ENCODE data around the gene TPM3.
"Not testable (repeated sequence)": the region's sequence is repeated elsewhere in the genome, so short reads cannot be mapped to it uniquely, and the experiment has no call there.

Gene TPM3

DNA sequence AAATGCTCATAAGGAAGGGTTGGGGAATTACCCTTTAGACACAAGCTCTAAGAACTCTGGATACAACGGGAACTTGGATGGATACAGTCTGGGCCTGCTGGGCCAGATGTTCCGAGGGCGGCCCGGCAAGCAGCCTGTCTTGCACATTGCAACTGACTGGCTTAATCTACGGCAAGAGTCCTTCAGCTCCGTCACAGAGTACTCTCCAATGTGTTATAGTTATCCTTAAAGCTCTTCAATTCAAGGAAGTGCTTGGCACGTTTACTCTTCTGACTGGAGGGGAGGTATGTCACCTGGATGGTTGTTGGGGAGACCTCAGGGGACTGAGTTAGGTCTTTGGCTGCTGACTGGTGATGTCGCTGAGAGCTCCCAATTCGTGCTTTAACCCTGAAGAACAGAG, 15.4 kb upstream of the TPM3 start:
- no peak for DNase-seq (ENCODE audit: extremely low read depth in 1 of 2, low read depth in 1 of 2)

DNA sequence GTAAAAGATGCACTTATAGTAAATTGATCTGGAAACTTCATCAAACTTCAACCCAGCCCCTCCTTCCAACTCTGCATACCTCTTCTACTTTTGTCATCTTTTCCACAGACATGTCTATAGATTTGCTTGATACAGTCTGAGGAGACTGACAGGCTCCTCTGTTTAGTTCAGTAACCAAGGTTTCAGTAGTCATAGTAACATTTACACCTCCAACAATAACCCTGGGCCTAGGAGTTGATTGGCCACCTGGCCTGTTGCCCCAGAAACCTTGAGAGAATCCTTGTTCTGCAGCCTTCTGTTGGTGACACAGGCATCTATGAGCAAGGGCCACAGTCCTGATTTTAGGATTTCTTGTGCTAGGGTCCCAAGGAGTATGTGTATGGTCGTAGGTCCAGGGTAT, 14.3 kb upstream of the TPM3 start, which contains the start of gene CFAP141:
TSS of gene CFAP141 (minus strand) at position 138 of the 400 bp plus-strand sequence. CDS start at position 112, 26 bp downstream.
- no peak for DNase-seq (ENCODE audit: extremely low read depth in 1 of 2, low read depth in 1 of 2)

DNA sequence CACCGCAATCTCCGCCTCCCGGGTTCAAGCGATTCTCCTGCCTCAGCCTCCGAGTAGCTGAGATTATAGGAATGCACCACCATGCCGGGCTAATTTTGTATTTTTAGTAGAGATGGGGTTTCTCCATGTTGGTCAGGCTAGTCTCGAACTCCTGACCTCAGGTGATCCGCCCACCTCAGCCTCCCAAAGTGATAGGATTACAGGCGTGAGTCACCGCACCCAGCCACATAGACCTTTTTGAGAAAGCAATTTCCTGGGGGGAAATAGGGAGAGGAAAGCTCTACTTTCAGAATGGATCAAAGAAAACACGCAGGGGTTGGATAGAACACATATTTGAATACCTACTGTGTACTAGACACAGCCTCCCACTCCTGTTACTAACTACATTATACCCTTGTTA, 13.9 kb upstream of the TPM3 start:
- not testable (repeated sequence) for DNase-seq (ENCODE audit: extremely low read depth in 1 of 2, low read depth in 1 of 2)

DNA sequence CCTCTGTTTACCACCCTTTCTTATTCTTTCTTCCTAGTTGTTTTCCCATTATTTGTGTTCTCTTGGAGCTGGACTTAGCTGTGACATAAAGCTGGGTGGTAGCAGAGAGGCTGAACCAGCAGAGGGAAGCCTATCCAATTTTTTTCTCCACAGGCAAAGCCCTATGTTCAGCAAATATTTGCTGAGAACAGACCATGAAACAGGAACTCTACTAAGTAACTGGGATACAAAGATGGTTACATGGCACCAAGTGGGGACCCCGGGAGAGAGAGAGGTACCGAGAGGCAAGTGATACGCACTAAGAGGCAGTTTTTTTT, 7.6 kb upstream of the TPM3 start:
- DNase-seq (ENCODE audit: extremely low read depth in 1 of 2, low read depth in 1 of 2): no peak

DNA sequence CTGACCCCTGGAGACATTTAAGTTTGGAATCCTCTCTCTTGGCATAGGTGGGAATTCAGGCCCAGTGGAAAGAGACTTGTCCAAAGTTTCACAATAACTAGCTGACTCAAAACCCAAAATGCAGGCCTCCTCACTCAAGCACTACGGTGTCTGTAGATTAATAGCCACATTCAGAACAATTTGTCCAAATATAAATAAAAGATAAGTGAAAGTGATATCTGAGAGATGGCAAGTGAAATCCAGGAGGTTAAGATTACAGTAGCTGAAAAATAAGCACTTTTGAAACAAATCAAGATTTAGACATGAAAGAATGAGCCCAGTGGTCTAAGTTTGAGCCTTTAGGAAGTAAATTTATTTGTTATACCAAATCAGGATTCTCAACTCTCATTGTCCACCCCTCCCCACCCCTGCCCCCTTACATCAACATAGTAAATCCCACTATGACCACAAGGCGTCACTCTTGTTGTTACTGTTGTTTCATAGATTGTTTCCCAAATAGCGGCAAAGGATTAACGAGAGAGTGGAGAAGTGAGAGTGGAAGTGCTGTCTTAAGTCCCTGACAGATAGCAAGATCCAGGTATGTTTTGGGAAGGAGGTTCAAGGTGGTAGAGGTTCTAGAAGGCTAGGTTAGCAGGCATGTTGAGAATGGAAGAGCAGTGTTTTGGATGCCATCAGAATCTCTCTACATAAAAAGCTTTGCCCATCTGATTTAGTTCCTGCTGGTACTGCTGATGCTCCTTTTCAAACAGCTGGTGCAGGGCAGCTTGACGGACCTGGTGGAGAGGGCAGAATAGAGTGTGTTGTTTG, 7.1 kb upstream of the TPM3 start:
- DNase-seq (ENCODE audit: extremely low read depth in 1 of 2, low read depth in 1 of 2): no peak

DNA sequence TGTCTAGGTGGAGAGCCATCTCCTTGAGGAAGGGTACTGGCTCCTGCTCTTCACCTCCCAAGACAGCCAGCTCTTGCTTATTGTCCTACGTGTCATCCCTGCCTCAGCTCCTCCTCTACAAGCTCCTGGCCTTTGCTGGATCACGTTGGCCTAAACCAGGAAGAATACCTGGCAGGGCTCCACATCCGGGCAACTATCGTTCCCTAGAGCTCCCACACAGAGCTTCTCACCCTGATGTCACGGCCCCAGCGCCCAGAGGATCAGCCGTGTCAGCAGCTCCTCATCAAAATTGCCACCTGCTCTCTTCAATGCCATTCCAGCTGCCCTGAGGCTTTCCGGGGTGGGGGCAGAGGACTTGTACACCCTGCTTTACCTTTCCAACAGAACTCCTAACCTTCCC, 1.9 kb upstream of the TPM3 start:
- no peak for DNase-seq (ENCODE audit: extremely low read depth in 1 of 2, low read depth in 1 of 2)

DNA sequence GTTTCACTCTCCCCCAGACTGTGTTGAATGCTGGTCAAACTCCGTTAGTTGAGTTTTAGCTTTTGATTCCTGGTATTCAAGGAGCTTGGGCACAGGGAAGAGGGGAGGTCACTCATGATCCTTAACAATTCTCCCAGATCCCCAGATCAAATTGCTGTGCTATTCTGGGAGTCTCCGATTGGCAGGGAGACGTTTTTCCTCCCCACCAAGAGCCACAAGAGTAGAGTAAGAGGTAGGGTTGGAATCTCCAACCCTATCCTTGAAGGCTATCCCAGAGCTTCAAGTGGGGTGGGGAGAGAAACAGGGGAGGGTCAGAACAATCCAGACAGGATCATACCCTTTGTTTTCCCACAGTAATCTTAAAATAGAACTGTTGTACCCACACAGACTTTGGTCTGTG, 576 bp upstream of the TPM3 start:
- DNase-seq (ENCODE audit: extremely low read depth in 1 of 2, low read depth in 1 of 2): no peak

DNA sequence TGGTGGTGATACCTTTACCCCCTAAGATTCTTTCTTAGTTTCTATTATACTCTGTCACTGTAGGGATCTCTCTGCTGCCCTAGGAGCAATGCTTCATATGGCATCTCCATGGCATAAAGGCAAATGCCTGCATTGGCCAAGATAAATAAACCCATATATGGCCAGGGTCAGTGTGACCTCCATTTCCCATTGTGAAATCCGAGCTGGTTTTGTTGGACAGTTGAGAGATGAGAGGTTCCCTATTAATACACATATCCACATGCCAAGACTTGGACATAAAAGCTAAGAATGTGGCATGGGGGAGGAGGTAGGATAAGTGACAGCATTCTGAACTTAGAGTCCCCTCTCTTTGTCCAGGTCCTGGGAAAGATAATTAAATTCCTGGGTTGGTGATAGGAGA, 1.4 kb downstream of the TPM3 start:
- DNase-seq (ENCODE audit: extremely low read depth in 1 of 2, low read depth in 1 of 2): no peak

DNA sequence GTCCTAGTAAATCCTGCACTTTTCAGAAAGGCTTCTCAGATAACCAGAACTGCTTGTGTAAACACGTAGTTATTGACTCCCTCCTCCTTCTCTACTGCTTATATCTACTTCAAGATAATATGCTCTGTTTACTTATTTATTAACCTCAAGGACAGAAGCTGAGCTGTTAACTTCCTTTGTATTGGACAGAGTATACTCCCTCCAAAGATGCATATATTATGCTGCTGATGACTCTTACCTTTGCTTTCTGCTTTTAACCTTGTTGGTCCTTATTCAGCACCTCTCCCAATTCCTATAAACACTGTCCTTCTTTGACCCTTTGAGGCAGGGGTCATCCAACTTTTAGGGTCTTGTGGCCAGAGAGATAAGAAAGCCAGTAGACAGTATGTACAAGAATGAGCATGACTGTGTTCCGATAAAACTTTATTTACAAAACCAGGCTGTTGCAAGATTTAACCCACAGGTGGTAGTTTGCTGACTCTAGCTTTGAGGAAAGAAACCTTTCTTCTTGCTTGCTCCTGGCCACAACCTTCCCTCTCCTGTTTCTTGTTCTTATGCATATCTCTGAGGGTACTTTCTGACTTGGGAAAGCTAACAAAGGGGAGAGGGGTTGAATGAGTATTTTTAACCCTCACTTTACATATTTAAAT, 4.9 kb downstream of the TPM3 start:
- DNase-seq (ENCODE audit: extremely low read depth in 1 of 2, low read depth in 1 of 2): no peak

DNA sequence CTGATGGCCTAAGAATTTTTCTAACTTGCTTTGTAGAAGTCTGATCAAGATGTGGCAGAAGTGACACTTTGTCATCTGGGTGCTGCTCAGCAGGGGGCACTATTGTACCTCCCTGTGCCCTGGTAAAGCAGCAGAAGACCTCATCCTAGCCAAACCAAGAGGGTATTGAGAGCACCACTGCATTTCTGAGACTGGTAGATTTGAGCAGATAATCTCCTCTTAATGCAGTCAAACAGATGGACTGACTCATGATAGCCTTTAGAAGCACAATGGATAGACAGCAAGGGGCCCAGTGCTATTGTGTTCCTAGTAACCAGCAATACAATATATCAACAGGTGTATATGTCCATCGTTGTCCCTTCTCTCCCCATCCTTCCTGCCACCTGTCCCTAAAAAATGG, 5.7 kb downstream of the TPM3 start:
- DNase-seq (ENCODE audit: extremely low read depth in 1 of 2, low read depth in 1 of 2): peak in 1 of 2 donors; percentile 59

DNA sequence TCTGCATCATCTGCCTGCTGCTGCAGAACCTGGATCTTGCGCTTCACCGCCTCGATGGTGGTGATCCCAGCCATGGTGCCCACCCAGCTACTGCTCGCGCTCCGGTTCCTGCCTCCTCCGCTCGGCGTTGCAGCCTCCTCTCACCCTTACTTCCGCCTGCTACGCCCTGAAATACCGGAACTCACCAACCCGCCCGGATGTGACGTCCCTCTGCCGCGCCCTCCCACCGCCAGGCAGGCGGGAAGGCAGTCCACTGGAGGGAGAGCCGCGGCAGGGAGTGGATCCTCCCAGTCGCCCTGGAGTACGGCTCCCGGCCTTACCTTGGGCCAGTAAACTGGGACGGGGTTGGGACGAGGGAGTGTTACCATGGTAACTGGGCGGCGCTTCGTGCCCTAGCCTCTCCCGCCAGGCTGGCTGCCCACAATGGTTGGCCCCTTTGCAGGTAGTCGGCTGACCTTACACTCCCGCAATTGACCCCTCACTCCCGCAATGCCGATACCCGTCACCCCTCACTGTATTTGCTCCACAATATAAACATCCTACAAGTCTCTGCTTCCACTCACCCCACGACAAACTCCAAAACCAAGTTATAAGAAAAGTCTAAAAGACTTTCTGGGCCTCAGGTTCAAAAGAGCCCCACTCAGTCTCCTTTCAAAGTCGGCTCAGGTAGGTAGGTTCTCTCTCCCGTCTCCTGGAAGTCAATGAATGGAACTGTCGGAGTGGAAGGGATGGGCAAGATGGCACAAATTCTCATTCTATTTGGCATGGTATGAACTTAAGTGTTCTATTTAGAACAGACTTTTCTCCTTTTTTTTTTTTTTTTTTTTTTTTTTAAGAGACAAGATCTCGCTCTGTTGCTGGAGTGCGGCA, 8.6 kb downstream of the TPM3 start:
- peak; percentile 93 to 94 for DNase-seq (ENCODE audit: extremely low read depth in 1 of 2, low read depth in 1 of 2)

DNA sequence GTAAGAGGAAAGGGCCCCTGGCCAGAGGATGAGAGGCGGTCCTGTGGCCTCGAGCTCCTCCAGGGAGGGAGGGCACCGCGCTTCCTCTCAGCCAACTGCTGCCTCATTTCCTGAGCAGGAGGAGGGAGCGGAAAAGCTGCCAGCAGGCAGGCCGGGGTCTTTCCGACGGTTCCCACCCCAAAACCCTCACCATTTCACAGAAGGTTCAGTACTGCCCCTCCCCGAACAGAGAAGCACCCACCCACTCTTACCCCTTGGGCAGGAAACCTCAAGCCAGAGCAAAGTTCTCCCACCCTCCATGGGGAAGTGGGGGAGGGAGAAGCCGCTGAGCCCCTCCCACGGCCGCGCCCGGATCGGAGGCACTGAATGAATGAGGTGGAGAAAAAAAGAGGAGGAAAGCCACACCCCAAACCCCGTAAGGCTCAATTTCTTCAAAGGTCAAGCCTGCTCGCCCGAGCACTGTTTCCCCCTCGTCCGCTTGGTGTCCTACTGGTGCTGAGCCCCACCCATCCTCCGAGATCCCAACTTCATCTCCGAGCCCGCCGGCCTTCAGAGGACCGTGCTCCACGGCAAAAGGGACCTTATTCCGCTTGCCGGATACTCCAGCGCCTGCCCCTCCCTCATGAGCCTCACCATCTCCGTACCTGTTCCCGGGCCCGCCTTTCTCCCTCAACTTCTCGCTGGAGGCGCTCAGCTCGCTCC, 9.4 kb downstream of the TPM3 start:
- peak; percentile 75 to 90 for DNase-seq (ENCODE audit: extremely low read depth in 1 of 2, low read depth in 1 of 2)

DNA sequence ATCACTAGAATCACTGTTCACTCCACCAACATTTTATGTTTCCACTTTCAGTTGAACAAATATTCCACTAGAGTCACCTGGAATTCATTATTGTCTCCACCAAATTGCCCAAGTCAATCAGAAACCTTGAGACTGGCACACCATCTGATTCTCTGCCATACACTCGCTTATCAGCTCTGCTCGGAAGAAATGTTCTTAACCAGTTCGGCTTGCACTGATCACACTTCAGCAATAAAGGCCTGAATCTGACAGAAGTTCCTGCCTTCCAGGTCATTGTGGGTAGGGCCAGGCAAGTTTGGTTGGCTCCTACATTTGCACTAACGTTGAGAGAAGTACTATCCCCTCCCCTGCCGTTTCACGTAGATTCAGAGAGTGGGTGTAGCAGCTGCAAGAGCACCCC, 10.0 kb downstream of the TPM3 start:
- DNase-seq (ENCODE audit: extremely low read depth in 1 of 2, low read depth in 1 of 2): no peak

DNA sequence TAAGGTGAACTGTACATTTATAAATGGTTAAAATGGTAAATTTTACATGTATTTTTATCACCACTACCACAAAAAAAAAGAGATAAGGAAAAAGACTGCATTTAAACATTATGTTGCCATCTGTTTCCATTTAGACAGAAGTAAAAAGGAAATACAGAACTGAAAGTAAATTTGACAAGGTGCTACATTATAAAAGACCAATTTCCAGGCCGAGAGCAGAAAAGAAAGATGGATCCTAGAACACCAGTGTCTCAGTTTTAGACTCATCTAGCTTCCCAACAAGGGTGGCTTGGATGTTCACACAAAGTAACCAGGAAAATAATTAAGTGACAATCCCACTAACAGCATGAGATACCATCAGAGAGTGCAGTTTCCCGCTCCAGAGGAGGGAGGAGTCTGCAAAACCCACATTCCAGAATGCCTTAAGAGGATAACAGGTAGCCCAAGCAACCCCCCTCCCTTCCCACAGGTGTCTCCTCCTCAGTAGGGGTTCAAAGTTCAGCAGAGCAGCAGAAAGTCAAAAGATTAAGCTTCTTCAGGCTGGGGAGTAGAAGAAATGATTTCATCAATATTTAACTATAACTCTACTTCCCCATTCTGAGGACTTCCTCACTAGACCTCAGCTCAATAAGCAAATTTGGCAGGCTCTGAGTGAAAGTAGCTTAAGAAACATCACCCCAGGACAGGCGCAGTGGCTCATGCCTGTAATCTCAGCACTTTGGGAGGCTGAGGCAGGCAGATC, 11.8 kb downstream of the TPM3 start:
- no peak for DNase-seq (ENCODE audit: extremely low read depth in 1 of 2, low read depth in 1 of 2)

DNA sequence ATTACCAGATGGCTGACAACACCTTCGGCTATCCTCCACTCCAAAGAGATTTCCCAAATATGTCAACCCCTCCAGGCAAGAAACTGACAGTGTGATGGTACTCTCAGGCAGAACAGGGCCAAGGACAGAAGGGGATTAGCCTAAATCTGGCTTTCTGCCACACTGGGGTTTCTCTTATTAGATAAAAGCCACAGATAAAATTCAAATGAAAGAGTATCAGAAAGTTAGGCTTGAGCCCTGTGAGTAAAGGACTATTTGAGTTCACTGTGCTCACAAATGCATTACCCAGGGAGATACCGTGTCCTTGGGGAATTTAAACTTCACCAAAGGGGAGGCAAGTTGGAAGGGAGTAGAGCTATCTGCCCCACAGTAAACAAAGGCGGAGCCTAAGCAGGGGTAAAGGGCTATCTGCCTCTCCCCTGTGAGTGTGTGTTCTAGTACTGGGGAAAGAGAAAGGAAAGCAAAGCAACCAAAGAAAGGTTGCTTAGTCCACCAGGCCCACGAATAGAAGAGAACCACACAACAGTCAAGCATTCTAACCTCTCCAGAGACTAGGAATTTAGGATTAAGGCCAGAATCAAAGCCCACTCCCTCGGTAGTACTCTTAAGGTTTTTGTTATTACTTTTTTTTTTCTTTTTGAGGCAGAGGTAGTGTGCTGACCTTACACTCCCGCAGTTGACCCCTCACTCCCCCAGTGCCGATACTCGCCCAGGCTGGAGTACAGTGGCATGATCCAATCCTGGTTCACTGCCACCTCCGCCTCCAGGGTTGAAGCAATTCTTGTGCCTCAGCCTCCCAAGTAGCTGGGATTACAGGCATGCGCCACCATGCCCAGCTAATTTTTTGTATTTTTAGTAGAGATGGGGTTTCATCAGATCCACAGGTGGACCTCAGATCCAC, 12.7 kb downstream of the TPM3 start:
- no peak for DNase-seq (ENCODE audit: extremely low read depth in 1 of 2, low read depth in 1 of 2)

DNA sequence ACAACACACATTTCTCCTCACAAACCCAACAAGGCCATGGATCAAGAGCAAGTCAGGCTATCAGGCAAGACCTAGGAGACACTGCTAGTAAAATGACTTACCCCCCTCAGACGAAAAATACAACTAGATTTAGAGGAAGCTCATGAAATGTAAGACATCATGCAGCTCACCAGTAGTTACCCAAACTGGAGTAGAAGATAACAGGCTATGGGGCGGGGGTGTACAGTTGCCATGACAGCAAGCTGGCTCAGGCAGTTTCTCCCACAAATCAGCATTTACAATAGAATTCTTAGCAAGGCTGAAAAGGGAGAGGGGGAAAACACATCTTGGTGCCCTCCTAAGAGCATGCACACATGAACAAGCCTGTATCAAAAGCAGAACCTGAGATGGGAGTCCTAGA, 13.9 kb downstream of the TPM3 start:
- no peak for DNase-seq (ENCODE audit: extremely low read depth in 1 of 2, low read depth in 1 of 2)

DNA sequence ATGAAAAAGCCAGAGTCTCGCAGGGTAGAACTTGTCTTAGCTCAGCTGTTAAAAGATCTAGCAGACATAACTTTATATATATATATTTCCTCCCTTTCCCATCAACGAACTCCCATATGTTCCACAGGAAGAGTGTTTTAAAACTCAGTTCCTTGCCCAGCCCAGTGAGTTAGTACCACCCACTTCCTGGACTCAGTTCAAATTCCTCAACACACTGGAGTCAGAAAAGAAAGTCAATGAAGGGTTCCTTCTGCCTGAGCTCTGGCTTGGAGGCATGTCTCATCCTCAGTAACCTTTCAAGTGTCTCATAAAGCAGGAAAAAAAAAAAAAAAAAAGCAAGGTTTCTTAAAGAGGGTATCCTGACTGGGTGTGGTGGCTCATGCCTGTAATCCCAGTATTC, 15.6 kb downstream of the TPM3 start:
- no peak for DNase-seq (ENCODE audit: extremely low read depth in 1 of 2, low read depth in 1 of 2)

DNA sequence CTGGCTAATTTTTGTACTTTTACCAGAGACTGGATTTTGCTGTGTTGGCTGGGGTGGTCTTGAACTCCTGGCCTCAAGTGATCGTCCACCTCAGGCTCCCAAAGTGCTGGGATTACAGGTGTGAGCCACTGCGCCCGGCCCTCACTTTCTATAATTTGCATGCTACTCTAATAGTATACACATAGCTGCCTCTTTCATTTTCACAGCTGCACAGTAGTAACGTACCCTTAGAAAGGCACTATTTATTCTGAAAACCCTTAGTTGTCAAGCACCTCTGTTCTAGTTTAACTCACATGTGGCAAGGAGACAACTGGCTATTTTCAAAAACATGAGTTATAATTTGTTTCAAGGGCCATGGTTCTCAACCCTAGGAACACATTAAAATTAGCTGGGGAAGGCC, 17.2 kb downstream of the TPM3 start:
- DNase-seq (ENCODE audit: extremely low read depth in 1 of 2, low read depth in 1 of 2): no peak

DNA sequence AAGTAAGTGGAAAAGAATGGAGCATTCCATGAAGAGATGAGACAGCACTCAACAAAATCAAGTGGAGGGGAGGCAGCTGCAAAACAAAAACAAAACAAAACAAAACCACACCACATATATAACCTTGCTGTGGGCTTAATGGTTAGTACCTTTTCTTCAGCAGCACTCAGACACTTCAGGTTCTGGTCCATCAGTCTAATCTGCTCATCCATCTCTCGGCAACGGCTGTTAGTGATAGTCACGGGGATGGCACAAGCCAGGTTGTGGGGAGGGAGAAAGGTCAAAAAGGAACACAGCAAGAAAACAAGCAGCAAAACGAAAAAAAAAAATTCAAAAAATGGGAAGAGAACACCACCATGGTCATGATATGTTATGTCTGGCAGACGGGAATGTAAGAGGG, 20.0 kb downstream of the TPM3 start:
- DNase-seq (ENCODE audit: extremely low read depth in 1 of 2, low read depth in 1 of 2): no peak

DNA sequence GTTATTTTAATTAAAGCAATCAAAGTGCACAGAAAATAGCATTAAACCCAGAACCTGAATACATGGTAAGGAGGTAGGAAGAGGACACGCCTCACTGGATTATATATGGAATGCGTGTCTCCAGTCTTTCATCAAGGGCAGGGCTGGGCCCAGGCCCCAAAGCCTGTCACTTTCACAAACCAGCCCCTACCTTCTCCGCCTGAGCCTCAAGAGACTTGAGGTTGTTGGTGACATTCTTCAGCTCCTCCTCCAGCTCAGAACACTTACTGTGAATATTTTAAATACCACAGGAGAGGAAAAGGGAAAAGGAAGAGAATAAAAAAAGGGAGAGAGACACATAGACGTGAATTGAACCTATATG, 20.7 kb downstream of the TPM3 start:
- no peak for DNase-seq (ENCODE audit: extremely low read depth in 1 of 2, low read depth in 1 of 2)

Measured in stimulated activated CD8-positive, alpha-beta memory T cell treated with anti-CD3 and anti-CD28 coated beads, Interleukin-7, amount 100 ng/mL, for 48 hours (primary cell).